ENCODE data around the gene ADGRE3.

- TF ChIP-seq CTCF (optimal IDR thresholded peaks at IDR 0.05 in 1 of 3, IDR thresholded peaks at IDR 0.05 in 1 of 3, conservative IDR thresholded peaks at IDR 0.05 in 1 of 3; ENCODE audit: extremely low read depth in 1 of 3, insufficient read depth in 2 of 3, low read length in 3 of 3) (no peak), EZH2 (IDR thresholded peaks at IDR 0.05; ENCODE audit: low read length) (no peak)
Observed at GRCh38 chr19:14659874-14660489, 14.7 kb downstream of the ADGRE3 start.

Data from keratinocyte (primary cell).